NT2/D1 (cell line): ENCODE data around the gene PLS3.

Experiments
- SUZ12 ChIP-seq: IDR thresholded peaks from 2 replicates; pipeline ENCODE4 v1.6.1; 2011; ENCODE audit not compliant: insufficient read length, insufficient read depth; ENCODE audit errors: extremely low read depth
- YY1 ChIP-seq: IDR thresholded peaks from 2 replicates; pipeline ENCODE4 v1.6.1; 2011; ENCODE audit not compliant: insufficient read length, insufficient read depth

DNA sequence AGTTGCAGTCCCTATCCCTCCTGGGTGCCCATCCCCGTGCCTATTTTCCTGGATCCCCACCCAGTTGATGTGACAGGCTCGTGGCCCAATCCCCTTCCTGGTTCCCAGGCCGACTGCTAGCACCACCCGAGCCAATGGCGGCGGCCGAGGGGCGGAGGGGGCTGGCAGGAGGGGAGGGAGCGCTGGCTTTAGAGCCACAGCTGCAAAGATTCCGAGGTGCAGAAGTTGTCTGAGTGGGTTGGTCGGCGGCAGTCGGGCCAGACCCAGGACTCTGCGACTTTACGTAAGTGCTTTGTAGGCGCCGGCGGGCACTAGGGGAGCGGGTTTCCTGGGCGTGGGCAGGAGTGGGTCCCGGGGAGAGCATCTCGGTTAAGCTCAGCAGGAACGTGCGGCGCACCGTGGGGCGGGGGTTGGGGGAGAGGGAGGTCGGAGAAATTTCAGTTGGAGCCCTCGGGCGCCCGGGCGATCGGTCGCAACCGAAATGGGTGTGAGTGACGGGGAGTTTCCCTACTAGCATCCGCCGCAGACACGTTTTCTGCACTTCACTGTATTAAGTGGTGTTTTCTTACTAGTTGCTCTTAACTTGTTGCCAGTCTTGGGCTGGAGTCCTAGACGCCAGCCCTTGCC, at the start of gene PLS3:
- no peak for TF ChIP-seq YY1
- TF ChIP-seq SUZ12: no peak
